ENCODE results near the gene ITIH3.

DNA sequence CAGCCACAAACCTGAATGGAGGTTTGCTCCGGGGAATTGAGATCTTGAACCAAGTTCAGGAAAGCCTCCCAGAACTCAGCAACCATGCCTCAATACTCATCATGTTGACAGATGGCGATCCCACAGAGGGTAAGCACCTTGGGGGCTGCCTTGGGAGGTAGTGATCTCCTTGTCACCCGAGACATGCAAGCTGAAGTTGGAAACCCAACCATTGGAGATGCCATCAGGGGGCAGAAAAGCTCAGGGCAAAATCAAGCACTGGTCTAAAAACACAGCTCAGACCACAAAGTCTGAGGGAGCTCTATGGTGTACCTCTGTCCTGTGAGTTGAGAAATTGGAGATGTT, 11.4 kb upstream of the ITIH3 start:
- TF ChIP-seq CTCF (IDR thresholded peaks at IDR 0.05; ENCODE audit: poor library complexity, severe bottlenecking) (no peak), MXI1 (conservative IDR thresholded peaks at IDR 0.05; ENCODE audit: poor library complexity, severe bottlenecking) (no peak), RAD21 (conservative IDR thresholded peaks at IDR 0.05) (no peak)

Data from neural cell (in vitro differentiated cells).